GM12875 (cell line): ENCODE results near the gene ZNF804A.

ENCODE experiments used
- H3K4me3 ChIP-seq: one replicate; pipeline ENCODE4 v1.5.1; 2011; ENCODE audit warnings: low read depth, low read length, control low read depth
- CTCF ChIP-seq: IDR thresholded peaks from 2 replicates; pipeline ENCODE4 v1.5.1; 2011; ENCODE audit warnings: low read depth, mild to moderate bottlenecking, control low read depth, inconsistent platforms, low read length, moderate library complexity, borderline replicate concordance; ENCODE audit not compliant: insufficient read depth

The ZNF804A gene

GRCh38 chr2:184780944-184781343 is 182.6 kb downstream of the ZNF804A start:
- H3K4me3 ChIP-seq: no peak overlapping the region
- no peak for TF ChIP-seq CTCF

GRCh38 chr2:184783576-184783975 is 185.2 kb downstream of the ZNF804A start:
- H3K4me3 ChIP-seq: no peak overlapping the region
- TF ChIP-seq CTCF: no peak

GRCh38 chr2:184793176-184793575 is 194.8 kb downstream of the ZNF804A start:
- no peak for TF ChIP-seq CTCF
- H3K4me3 ChIP-seq: no peak overlapping the region

- TF ChIP-seq CTCF: no peak
- no peak overlapping the region for H3K4me3 ChIP-seq
Observed at GRCh38 chr2:184799379-184799778, 201.1 kb downstream of the ZNF804A start.

- no peak overlapping the region for H3K4me3 ChIP-seq
- no peak for TF ChIP-seq CTCF
Observed at GRCh38 chr2:184814421-184814820, 216.1 kb downstream of the ZNF804A start.

DNA sequence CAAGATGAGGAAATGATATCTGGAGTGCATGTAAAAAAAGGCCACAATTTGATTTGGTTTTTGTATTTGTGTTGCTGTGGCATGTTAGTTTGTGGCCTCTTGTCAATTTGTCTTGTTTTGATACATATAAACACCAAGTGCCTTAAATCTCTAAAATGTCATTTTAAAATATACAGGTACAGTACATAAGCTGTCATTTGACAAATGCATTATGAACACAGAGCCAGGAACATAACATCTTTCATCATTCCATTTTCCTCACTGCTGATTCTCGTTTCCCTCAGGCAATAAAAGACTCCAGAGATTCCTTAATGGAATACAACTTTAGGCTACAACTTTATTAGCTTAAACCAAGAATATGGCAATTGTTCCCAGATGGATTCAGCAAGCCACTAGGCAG is 217.5 kb downstream of the ZNF804A start:
- TF ChIP-seq CTCF: no peak

GRCh38 chr2:184824597-184824996 is 226.3 kb downstream of the ZNF804A start:
- no peak overlapping the region for H3K4me3 ChIP-seq
- no peak for TF ChIP-seq CTCF

More for the DNA sequence above, 217.5 kb downstream of the ZNF804A start:
- H3K4me3 ChIP-seq: no peak overlapping the region
